Measurements from ENCODE around the gene ENOX1. TPM values are rescaled to one million over a fixed set of nuclear protein-coding genes. Genes with fewer than 3 reads are reported as not detected.

Gene ENOX1
- total RNA-seq, 1 experiment from 2014 or later, result 1.8 TPM

GRCh38 chr13:43546251-43546650 lies 240.5 kb downstream of the ENOX1 start:
- intact Hi-C loops (cut with micrococcal nuclease), result no loop called here
- DNase-seq (ENCODE audit: unreplicated experiment), result peak; percentile 13
- ChIA-PET POLR2A (interaction anchor here (0.6 to 1.1 kb wide), 2 partner anchors 9 to 61 kb away, joined by 3 read pairs; no protein-coding TSS in a partner anchor), CTCF (interaction anchor here (0.6 to 0.8 kb wide), 2 partner anchors 228 to 644 kb away, joined by 3 read pairs; no protein-coding TSS in a partner anchor)
- Mint-ChIP-seq H3K27me3 (ENCODE audit: insufficient read depth, unreplicated experiment) (no peaks in the 10 kb centered on the region), H3K36me3 (ENCODE audit: insufficient read depth, unreplicated experiment) (no peaks in the 10 kb centered on the region), H3K27ac (ENCODE audit: low read depth, unreplicated experiment) (no peak overlapping the region), H3K9me3 (ENCODE audit: unreplicated experiment) (no peaks in the 10 kb centered on the region), H3K4me1 (ENCODE audit: insufficient read depth, unreplicated experiment) (peaks cover 5% of the 10 kb centered on the region), H3K4me3 (ENCODE audit: unreplicated experiment) (no peak overlapping the region)
- TF ChIP-seq, protein P1, sequence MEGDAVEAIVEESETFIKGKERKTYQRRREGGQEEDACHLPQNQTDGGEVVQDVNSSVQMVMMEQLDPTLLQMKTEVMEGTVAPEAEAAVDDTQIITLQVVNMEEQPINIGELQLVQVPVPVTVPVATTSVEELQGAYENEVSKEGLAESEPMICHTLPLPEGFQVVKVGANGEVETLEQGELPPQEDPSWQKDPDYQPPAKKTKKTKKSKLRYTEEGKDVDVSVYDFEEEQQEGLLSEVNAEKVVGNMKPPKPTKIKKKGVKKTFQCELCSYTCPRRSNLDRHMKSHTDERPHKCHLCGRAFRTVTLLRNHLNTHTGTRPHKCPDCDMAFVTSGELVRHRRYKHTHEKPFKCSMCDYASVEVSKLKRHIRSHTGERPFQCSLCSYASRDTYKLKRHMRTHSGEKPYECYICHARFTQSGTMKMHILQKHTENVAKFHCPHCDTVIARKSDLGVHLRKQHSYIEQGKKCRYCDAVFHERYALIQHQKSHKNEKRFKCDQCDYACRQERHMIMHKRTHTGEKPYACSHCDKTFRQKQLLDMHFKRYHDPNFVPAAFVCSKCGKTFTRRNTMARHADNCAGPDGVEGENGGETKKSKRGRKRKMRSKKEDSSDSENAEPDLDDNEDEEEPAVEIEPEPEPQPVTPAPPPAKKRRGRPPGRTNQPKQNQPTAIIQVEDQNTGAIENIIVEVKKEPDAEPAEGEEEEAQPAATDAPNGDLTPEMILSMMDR (IDR thresholded peaks at IDR 0.05; ENCODE audit: unreplicated experiment), result no peak
- BruUV-seq (replicated peaks), result no TSS peak

GRCh38 chr13:43545317-43545874 lies 241.4 kb downstream of the ENOX1 start:
- TF ChIP-seq, protein P1 (IDR thresholded peaks at IDR 0.05; ENCODE audit: unreplicated experiment), result no peak
- no peaks in the 10 kb centered on the region for H3K27me3 Mint-ChIP-seq (ENCODE audit: insufficient read depth, unreplicated experiment)
- no TSS peak for BruUV-seq (replicated peaks)
- DNase-seq (ENCODE audit: unreplicated experiment), result peak; percentile 63
- H3K36me3 Mint-ChIP-seq (ENCODE audit: insufficient read depth, unreplicated experiment), result no peaks in the 10 kb centered on the region
- no peak overlapping the region for H3K4me3 Mint-ChIP-seq (ENCODE audit: unreplicated experiment)
- H3K27ac Mint-ChIP-seq (ENCODE audit: low read depth, unreplicated experiment), result no peak overlapping the region
- POLR2A ChIA-PET, result interaction anchor here (1.1 kb wide), 1 partner anchor 8 kb away, joined by 3 read pairs; no protein-coding TSS in a partner anchor
- intact Hi-C loops (cut with micrococcal nuclease), result no loop called here
- CTCF ChIA-PET, result interaction anchor here (0.7 to 1.2 kb wide), 3 partner anchors 44 to 645 kb away, joined by 3 read pairs; no protein-coding TSS in a partner anchor
- peaks cover 5% of the 10 kb centered on the region for H3K4me1 Mint-ChIP-seq (ENCODE audit: insufficient read depth, unreplicated experiment)
- H3K9me3 Mint-ChIP-seq (ENCODE audit: unreplicated experiment), result no peaks in the 10 kb centered on the region

DNA sequence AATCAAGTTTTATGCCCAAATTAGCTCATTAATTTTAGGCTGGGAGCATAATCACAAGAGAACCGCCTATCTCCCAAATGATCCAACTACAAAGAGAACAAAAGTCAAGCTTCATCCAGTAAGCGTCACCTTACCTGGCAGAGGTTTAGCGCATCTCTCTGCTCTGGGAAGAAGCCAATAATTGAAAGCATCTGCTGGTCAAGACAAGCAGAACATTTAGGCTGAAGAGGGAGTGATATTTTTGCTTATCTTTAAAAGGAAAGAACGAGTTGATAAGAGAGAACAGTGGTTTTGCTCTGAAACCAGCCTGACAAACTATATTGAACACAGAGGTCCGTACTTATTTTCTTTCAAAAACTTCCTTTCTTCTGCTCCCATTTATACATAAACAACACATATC lies 242.1 kb downstream of the ENOX1 start:
- TF ChIP-seq, protein P1 (IDR thresholded peaks at IDR 0.05; ENCODE audit: unreplicated experiment), result no peak
- POLR2A ChIA-PET, result interaction anchor here (0.9 kb wide), 1 partner anchor 28 kb away, joined by 3 read pairs; no protein-coding TSS in a partner anchor
- Mint-ChIP-seq H3K27me3 (ENCODE audit: insufficient read depth, unreplicated experiment) (no peaks in the 10 kb centered on the region), H3K4me3 (ENCODE audit: unreplicated experiment) (no peak overlapping the region), H3K9me3 (ENCODE audit: unreplicated experiment) (no peaks in the 10 kb centered on the region), H3K4me1 (ENCODE audit: insufficient read depth, unreplicated experiment) (peaks cover 5% of the 10 kb centered on the region), H3K36me3 (ENCODE audit: insufficient read depth, unreplicated experiment) (no peaks in the 10 kb centered on the region), H3K27ac (ENCODE audit: low read depth, unreplicated experiment) (no peak overlapping the region)
- BruUV-seq (replicated peaks), result no TSS peak
- intact Hi-C loops (cut with micrococcal nuclease), result no loop called here
- DNase-seq (ENCODE audit: unreplicated experiment), result no peak
- CTCF ChIA-PET, result interaction anchor here (1.2 kb wide), 1 partner anchor 44 kb away, joined by 3 read pairs; no protein-coding TSS in a partner anchor

GRCh38 chr13:43544011-43544410 lies 242.8 kb downstream of the ENOX1 start:
- peaks cover 4% of the 10 kb centered on the region for H3K9me3 Mint-ChIP-seq (ENCODE audit: unreplicated experiment)
- ChIA-PET POLR2A (interaction anchor here (0.7 to 0.9 kb wide), 2 partner anchors 29 to 1030 kb away, joined by 3 to 4 read pairs; no protein-coding TSS in a partner anchor), CTCF (interaction anchor here (0.6 to 1.2 kb wide), 3 partner anchors 8 to 1462 kb away, joined by 3 read pairs; no protein-coding TSS in a partner anchor)
- no TSS peak for BruUV-seq (replicated peaks)
- H3K4me1 Mint-ChIP-seq (ENCODE audit: insufficient read depth, unreplicated experiment), result peaks cover 5% of the 10 kb centered on the region
- TF ChIP-seq, protein P1 (IDR thresholded peaks at IDR 0.05; ENCODE audit: unreplicated experiment), result no peak
- no peak overlapping the region for H3K4me3 Mint-ChIP-seq (ENCODE audit: unreplicated experiment)
- H3K36me3 Mint-ChIP-seq (ENCODE audit: insufficient read depth, unreplicated experiment), result no peaks in the 10 kb centered on the region
- H3K27me3 Mint-ChIP-seq (ENCODE audit: insufficient read depth, unreplicated experiment), result no peaks in the 10 kb centered on the region
- intact Hi-C loops (cut with micrococcal nuclease), result no loop called here
- H3K27ac Mint-ChIP-seq (ENCODE audit: low read depth, unreplicated experiment), result no peak overlapping the region
- DNase-seq (ENCODE audit: unreplicated experiment), result peak; percentile 35

All from MCF 10A (cell line).